SK-N-SH (cell line): Measurements from ENCODE around the gene DAB1. TPM values are rescaled to one million over a fixed set of nuclear protein-coding genes. Genes with fewer than 3 reads are reported as not detected.

Experiments used
- CTCF ChIA-PET: fragments of 300-600, 350-600 bp; formaldehyde crosslinking; extraction: SDS; loops from one replicate; lab custom pipeline; 2021; lab: Yijun Ruan, JAX
- POLR2A ChIA-PET: fragments of 350-600 bp; sonication (Branson Sonifier 250); formaldehyde crosslinking; extraction: SDS; loops from one replicate; lab custom pipeline; 2020; ENCODE audit warnings: antibody characterized with exemption, inconsistent platforms; lab: Yijun Ruan, JAX
- DNase-seq: peaks from one replicate; pipeline ENCODE4 v3.0.0; 2012
- H2AFZ ChIP-seq: fragments of 200-600 bp; sonication (generic); 2 replicates; pipeline ENCODE4 v1.8.1; 2016; ENCODE audit warnings: antibody characterized with exemption, mild to moderate bottlenecking, low read depth
- H3F3A ChIP-seq: fragments of 200-600 bp; sonication (generic); replicated peaks from 2 replicates; pipeline ENCODE3; 2016; ENCODE audit warnings: antibody characterized with exemption, mild to moderate bottlenecking; ENCODE audit not compliant: insufficient read depth
- H3K27ac ChIP-seq, 2 experiments: fragments of 200-500 bp in 1 of 2; fragments of 200-600 bp in 1 of 2; sonication (Bioruptor generic) in 1 of 2; sonication (generic), shearing (Covaris generic) in 1 of 2; 2 replicates each; pipeline versions ENCODE4 v1.5.1 to v1.6.1; 2014 to 2016; ENCODE audit warnings: low read depth in 2 of 2, inconsistent platforms in 1 of 2, low read length in 1 of 2, mild to moderate bottlenecking in 1 of 2, mixed read lengths in 1 of 2
- H3K27me3 ChIP-seq: fragments of 200-600 bp; sonication (generic), shearing (Covaris generic); 2 replicates; pipeline ENCODE4 v1.6.1; 2016; ENCODE audit warnings: mixed run types; ENCODE audit not compliant: insufficient read depth
- H3K36me3 ChIP-seq, 2 experiments: fragments of 200-500 bp in 1 of 2; fragments of 200-600 bp in 1 of 2; sonication (Bioruptor generic) in 1 of 2; sonication (generic) in 1 of 2; replicated peaks in 1 of 2; 2 replicates each; pipeline versions ENCODE3 to v1.5.1; 2014 to 2016; ENCODE audit warnings: low read length in 1 of 2, mild to moderate bottlenecking in 1 of 2; ENCODE audit not compliant: insufficient read depth in 2 of 2, control insufficient read depth in 1 of 2
- H3K4me1 ChIP-seq, 2 experiments: fragments of 200-500 bp in 1 of 2; fragments of 200-600 bp in 1 of 2; sonication (Bioruptor generic) in 1 of 2; sonication (generic), shearing (Covaris generic) in 1 of 2; 2 replicates each; pipeline versions ENCODE4 v1.5.1 to v1.6.1; 2014 to 2016; ENCODE audit warnings: low read depth in 1 of 2, low read length in 1 of 2, mixed run types in 1 of 2; ENCODE audit not compliant: insufficient read depth in 2 of 2, control insufficient read depth in 1 of 2
- H3K4me2 ChIP-seq: fragments of 200-600 bp; sonication (generic), shearing (Covaris generic); 2 replicates; pipeline ENCODE4 v1.6.1; 2017; ENCODE audit warnings: mixed run types
- H3K4me3 ChIP-seq, 2 experiments: fragments of 200-500 bp in 1 of 2; fragments of 200-600 bp in 1 of 2; sonication (Bioruptor generic) in 1 of 2; sonication (generic), shearing (Covaris generic) in 1 of 2; 2 replicates each; pipeline versions ENCODE4 v1.5.1 to v1.8.1; 2014 to 2016; ENCODE audit warnings: low read depth in 2 of 2, inconsistent platforms in 1 of 2, low read length in 1 of 2, mild to moderate bottlenecking in 1 of 2, mixed read lengths in 1 of 2, moderate library complexity in 1 of 2
- H3K79me2 ChIP-seq: fragments of 200-600 bp; sonication (generic); 2 replicates; pipeline ENCODE4 v1.8.1; 2017; ENCODE audit warnings: mild to moderate bottlenecking; ENCODE audit not compliant: insufficient read depth
- H3K9ac ChIP-seq: fragments of 200-600 bp; sonication (generic); 2 replicates; pipeline ENCODE4 v1.6.1; 2017; ENCODE audit warnings: mixed run types
- H3K9me2 ChIP-seq: fragments of 200-600 bp; sonication (generic); 2 replicates; pipeline ENCODE4 v1.6.1; 2017; ENCODE audit warnings: mixed run types
- H3K9me3 ChIP-seq: fragments of 200-600 bp; sonication (generic); 2 replicates; pipeline ENCODE4 v1.6.1; 2017; ENCODE audit warnings: mixed run types, mild to moderate bottlenecking, moderate library complexity
- H4K20me1 ChIP-seq: fragments of 200-600 bp; sonication (generic); 2 replicates; pipeline ENCODE4 v1.6.1; 2017; ENCODE audit warnings: mild to moderate bottlenecking, mixed run types; ENCODE audit not compliant: insufficient read depth
- CHD2 ChIP-seq: fragments of 150-350 bp; IDR thresholded peaks from 2 replicates; pipeline ENCODE4 v1.6.1; 2018; ENCODE audit warnings: low read length; ENCODE audit not compliant: partially characterized antibody
- CTCF ChIP-seq: fragments of 200-600 bp; sonication (generic); IDR thresholded peaks from 2 replicates; pipeline ENCODE4 v1.6.1; 2017; ENCODE audit warnings: antibody characterized with exemption, mild to moderate bottlenecking, moderate library complexity
- ELF1 ChIP-seq: IDR thresholded peaks from 2 replicates; pipeline ENCODE4 v1.4.0; 2012
- EP300 ChIP-seq, 2 experiments: IDR thresholded peaks; 2 replicates each; pipeline versions ENCODE4 v1.4.0 to v1.6.1; 2012; ENCODE audit warnings: borderline replicate concordance in 1 of 2, low read depth in 1 of 2, low read length in 1 of 2
- EZH2phosphoT487 ChIP-seq: fragments of 200-600 bp; sonication (generic); IDR thresholded peaks from 2 replicates; pipeline ENCODE4 v1.6.1; 2017; ENCODE audit warnings: low read depth, mixed run types, mild to moderate bottlenecking, antibody characterized with exemption, moderate library complexity, borderline replicate concordance
- FOSL2 ChIP-seq: IDR thresholded peaks from 2 replicates; pipeline ENCODE4 v1.4.0; 2012; ENCODE audit warnings: low read depth, mild to moderate bottlenecking, moderate library complexity, borderline replicate concordance
- FOXJ3 ChIP-seq: sonication (generic); formaldehyde crosslinking; IDR thresholded peaks from 2 replicates; pipeline ENCODE4 v1.5.1; 2020; ENCODE audit warnings: mild to moderate bottlenecking, missing genetic modification reagents
- GABPA ChIP-seq: IDR thresholded peaks from 2 replicates; pipeline ENCODE4 v1.4.0; 2012; ENCODE audit warnings: low read depth, mild to moderate bottlenecking
- GATA2 ChIP-seq: sonication (generic); formaldehyde crosslinking; IDR thresholded peaks from 2 replicates; pipeline ENCODE4 v1.5.0; 2020; ENCODE audit warnings: mild to moderate bottlenecking, missing genetic modification reagents
- MXI1 ChIP-seq: IDR thresholded peaks from 2 replicates; pipeline ENCODE4 v1.6.1; 2012; ENCODE audit warnings: mild to moderate bottlenecking, low read depth, low read length, improper control_type of control experiment
- NRF1 ChIP-seq: IDR thresholded peaks from 2 replicates; pipeline ENCODE4 v1.6.1; 2012; ENCODE audit warnings: low read depth, mild to moderate bottlenecking, low read length
- PBX3 ChIP-seq: IDR thresholded peaks from 2 replicates; pipeline ENCODE4; 2012
- POLR2AphosphoS5 ChIP-seq: IDR thresholded peaks from 2 replicates; pipeline ENCODE4 v1.6.1; 2012; ENCODE audit warnings: low read depth, low read length
- RCOR1 ChIP-seq: fragments of 150-350 bp; IDR thresholded peaks from 2 replicates; pipeline ENCODE4 v1.6.1; 2017; ENCODE audit warnings: antibody characterized with exemption, low read length
- REST ChIP-seq: IDR thresholded peaks from 2 replicates; pipeline ENCODE4 v1.6.1; 2012; ENCODE audit warnings: mild to moderate bottlenecking, low read depth, low read length, moderate library complexity
- TCF12 ChIP-seq: IDR thresholded peaks from 2 replicates; pipeline ENCODE4 v1.4.0; 2012
- TEAD4 ChIP-seq: IDR thresholded peaks from 2 replicates; pipeline ENCODE4 v1.4.0; 2012; ENCODE audit warnings: mild to moderate bottlenecking, borderline replicate concordance; ENCODE audit not compliant: insufficient read depth
- USF1 ChIP-seq: IDR thresholded peaks from 2 replicates; pipeline ENCODE4 v1.4.0; 2012; ENCODE audit warnings: low read depth, borderline replicate concordance
- YY1 ChIP-seq: IDR thresholded peaks from 2 replicates; pipeline ENCODE4 v1.4.0; 2012; ENCODE audit warnings: low read depth, mild to moderate bottlenecking
- ZBTB33 ChIP-seq: IDR thresholded peaks from 2 replicates; pipeline ENCODE4 v1.4.0; 2012; ENCODE audit warnings: low read depth, borderline replicate concordance
- WGBS: methylation state at CpG from one replicate; pipeline ENCODE4 v1.1.6; 2017; ENCODE audit warnings: low lambda C conversion rate; 5-methylcytosine and 5-hydroxymethylcytosine counted together
- polyA plus RNA-seq, 3 experiments: library from polyadenylated mRNA; depleted of rRNA; stranded (reverse); fragments of >200 nt; gene quantifications; 2 replicates each; pipeline ENCODE4 v1.2.3, GENCODE V29; 2012

DAB1 gene
- polyA plus RNA-seq, 1 of the 3 experiments (the other 2 are of a cell fraction), result 2.9 TPM

- Histone ChIP-seq H3K79me2 (no peaks in the 10 kb centered on the region), H3K4me3 (no peak overlapping the region), H3F3A (no peaks in the 10 kb centered on the region), H3K4me2 (no peak overlapping the region), H3K27ac (no peak overlapping the region), H3K9me3 (no peaks in the 10 kb centered on the region), H3K4me1 (peaks cover 0 to 2% of the 10 kb centered on the region in 2 experiments; a peak in 2 of 4 replicates), H3K27me3 (no peaks in the 10 kb centered on the region), H3K36me3 (no peaks in the 10 kb centered on the region), H2AFZ (no peak overlapping the region), H4K20me1 (no peaks in the 10 kb centered on the region), H3K9ac (no peak overlapping the region), H3K9me2 (no peaks in the 10 kb centered on the region)
- ChIA-PET CTCF (interaction anchor here (1.5 kb wide), 1 partner anchor 27 kb away, joined by 4 read pairs; no protein-coding TSS in a partner anchor), POLR2A (no interaction called here)
- no peak for TF ChIP-seq CTCF
- no peak for TF ChIP-seq USF1
- no peak for TF ChIP-seq ZBTB33
- TF ChIP-seq CHD2, result no peak
- TF ChIP-seq TEAD4, result no peak
- no peak for TF ChIP-seq EP300 (IDR thresholded peaks at IDR 0.05; ENCODE audit: borderline replicate concordance in 1 of 2, low read depth in 1 of 2, low read length in 1 of 2)
- no peak for TF ChIP-seq EZH2phosphoT487
- no peak for TF ChIP-seq POLR2AphosphoS5
- no peak for TF ChIP-seq FOSL2
- no peak for TF ChIP-seq MXI1
- no peak for TF ChIP-seq NRF1
- no peak for TF ChIP-seq YY1
- TF ChIP-seq RCOR1, result no peak
- TF ChIP-seq TCF12, result no peak
- no peak for TF ChIP-seq FOXJ3
- no peak for TF ChIP-seq PBX3
- TF ChIP-seq ELF1, result no peak
- TF ChIP-seq GABPA, result no peak
- no peak for TF ChIP-seq REST
- no peak for TF ChIP-seq GATA2 (CRISPR knock-in tag)
- no peak for DNase-seq
- 78% methylated on average over 4 of the region's 4 CpGs for WGBS
Observed at GRCh38 chr1:57106296-57106695, 317.6 kb downstream of the DAB1 start.
